Activated CD8-positive, alpha-beta T cell treated with anti-CD3 and anti-CD28 coated beads for 36 hours (primary cell): ENCODE results near the gene NKAIN2. TPM values are rescaled to one million over a fixed set of nuclear protein-coding genes. Genes with fewer than 3 reads are reported as not detected.
"Not testable (repeated sequence)": the region's sequence is repeated elsewhere in the genome, so short reads cannot be mapped to it uniquely, and the experiment has no call there.

Experiments
- ATAC-seq: fragments of 200-7000 bp; cut with Tn5 transposase; one replicate; pipeline ENCODE4 v1.10.0; 2021; ENCODE audit warnings: mild to moderate bottlenecking, moderate library complexity
- CTCF ChIA-PET: fragments of 350-600 bp; sonication (Branson Sonifier 250); formaldehyde crosslinking; loops from one replicate; lab custom pipeline; 2021; ENCODE audit warnings: antibody characterized with exemption; lab: Charles Lee
- POLR2A ChIA-PET: fragments of 350-600 bp; sonication (Branson Sonifier 250); formaldehyde crosslinking; loops from one replicate; lab custom pipeline; 2021; ENCODE audit warnings: antibody characterized with exemption; lab: Charles Lee
- DNase-seq: peaks from one replicate; pipeline ENCODE4 v3.0.0-alpha.2; 2020
- H3K27ac Mint-ChIP-seq: one replicate; pipeline ENCODE4 v1.8.0; 2021; ENCODE audit warnings: mild to moderate bottlenecking, mixed read lengths
- H3K27me3 Mint-ChIP-seq: one replicate; pipeline ENCODE4 v1.8.0; 2021; ENCODE audit warnings: mixed read lengths
- H3K36me3 Mint-ChIP-seq: one replicate; pipeline ENCODE4 v1.8.0; 2021; ENCODE audit warnings: low read depth, mixed read lengths
- H3K4me1 Mint-ChIP-seq: one replicate; pipeline ENCODE4 v1.8.0; 2021; ENCODE audit warnings: low read depth, mixed read lengths
- H3K4me3 Mint-ChIP-seq: one replicate; pipeline ENCODE4 v1.8.0; 2021; ENCODE audit warnings: mild to moderate bottlenecking, moderate library complexity, mixed read lengths
- H3K9me3 Mint-ChIP-seq: one replicate; pipeline ENCODE4 v1.8.0; 2021; ENCODE audit warnings: mixed read lengths
- intact Hi-C: fragments of 100-400 bp; cut with micrococcal nuclease; formaldehyde crosslinking; loops from one replicate; pipeline ENCODE4 v1.10.0; 2022
- total RNA-seq, 2 experiments: library from RNA; stranded (reverse); gene quantifications; one replicate each; pipeline ENCODE4 v1.2.3, GENCODE V29; 2021
- TF ChIP-seq, protein P1 (sequence below): fragments of 200-600 bp; IDR thresholded peaks from one replicate; pipeline ENCODE4 v1.8.0; 2022; ENCODE audit warnings: antibody characterized with exemption, mild to moderate bottlenecking

NKAIN2 gene
- total RNA-seq, 2 experiments from 2014 or later = not detected

DNA sequence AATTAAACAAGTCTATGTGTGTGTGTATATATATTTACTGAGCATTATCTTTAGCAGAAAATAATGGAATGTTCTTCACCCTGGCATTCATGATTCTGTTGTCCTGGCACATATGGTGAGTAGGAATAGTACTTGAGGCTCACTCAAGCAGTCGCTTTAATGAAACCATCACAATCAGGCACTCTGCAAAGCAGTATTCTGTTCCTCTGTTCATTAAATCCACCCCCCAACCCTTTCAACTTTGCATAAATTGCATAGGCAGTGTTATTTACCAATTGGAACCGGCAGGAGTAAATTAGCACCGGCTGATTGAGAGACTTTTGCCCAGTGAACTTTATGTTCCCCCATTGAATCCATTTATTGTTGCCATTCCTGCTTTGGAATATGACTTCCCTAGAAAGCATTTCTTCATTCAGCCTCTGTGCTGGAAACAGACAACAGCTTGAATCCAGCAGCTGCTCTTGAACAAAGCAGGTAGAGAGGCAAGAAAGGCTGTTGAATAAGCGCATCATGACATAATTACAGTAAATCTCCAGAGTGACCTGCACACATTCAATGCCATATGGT, 890.6 kb downstream of the NKAIN2 start:
- ChIA-PET POLR2A (no interaction called here), CTCF (no interaction called here)
- no peaks in the 10 kb centered on the region for H3K36me3 Mint-ChIP-seq
- H3K9me3 Mint-ChIP-seq = no peaks in the 10 kb centered on the region
- no peak for DNase-seq
- H3K27ac Mint-ChIP-seq = no peak overlapping the region
- intact Hi-C loops = no loop called here
- TF ChIP-seq, protein P1, sequence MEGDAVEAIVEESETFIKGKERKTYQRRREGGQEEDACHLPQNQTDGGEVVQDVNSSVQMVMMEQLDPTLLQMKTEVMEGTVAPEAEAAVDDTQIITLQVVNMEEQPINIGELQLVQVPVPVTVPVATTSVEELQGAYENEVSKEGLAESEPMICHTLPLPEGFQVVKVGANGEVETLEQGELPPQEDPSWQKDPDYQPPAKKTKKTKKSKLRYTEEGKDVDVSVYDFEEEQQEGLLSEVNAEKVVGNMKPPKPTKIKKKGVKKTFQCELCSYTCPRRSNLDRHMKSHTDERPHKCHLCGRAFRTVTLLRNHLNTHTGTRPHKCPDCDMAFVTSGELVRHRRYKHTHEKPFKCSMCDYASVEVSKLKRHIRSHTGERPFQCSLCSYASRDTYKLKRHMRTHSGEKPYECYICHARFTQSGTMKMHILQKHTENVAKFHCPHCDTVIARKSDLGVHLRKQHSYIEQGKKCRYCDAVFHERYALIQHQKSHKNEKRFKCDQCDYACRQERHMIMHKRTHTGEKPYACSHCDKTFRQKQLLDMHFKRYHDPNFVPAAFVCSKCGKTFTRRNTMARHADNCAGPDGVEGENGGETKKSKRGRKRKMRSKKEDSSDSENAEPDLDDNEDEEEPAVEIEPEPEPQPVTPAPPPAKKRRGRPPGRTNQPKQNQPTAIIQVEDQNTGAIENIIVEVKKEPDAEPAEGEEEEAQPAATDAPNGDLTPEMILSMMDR = no peak
- no peak overlapping the region for H3K4me3 Mint-ChIP-seq
- no peaks in the 10 kb centered on the region for H3K27me3 Mint-ChIP-seq
- no peaks in the 10 kb centered on the region for H3K4me1 Mint-ChIP-seq
- ATAC-seq = no peak

- ChIA-PET CTCF (no interaction called here), POLR2A (no interaction called here)
- no peaks in the 10 kb centered on the region for H3K36me3 Mint-ChIP-seq
- no peaks in the 10 kb centered on the region for H3K4me1 Mint-ChIP-seq
- intact Hi-C loops = no loop called here
- no peaks in the 10 kb centered on the region for H3K9me3 Mint-ChIP-seq
- TF ChIP-seq, protein P1 = no peak
- DNase-seq (no peak), ATAC-seq (no peak)
- H3K27ac Mint-ChIP-seq = no peak overlapping the region
- no peaks in the 10 kb centered on the region for H3K27me3 Mint-ChIP-seq
- no peak overlapping the region for H3K4me3 Mint-ChIP-seq
Measured at GRCh38 chr6:124699038-124699437, 895.4 kb downstream of the NKAIN2 start.

- H3K4me3 Mint-ChIP-seq = no peak overlapping the region
- POLR2A ChIA-PET = no interaction called here
- TF ChIP-seq, protein P1 = no peak
- intact Hi-C loops = no loop called here
- no peaks in the 10 kb centered on the region for H3K36me3 Mint-ChIP-seq
- ATAC-seq (no peak), DNase-seq (no peak)
- no peaks in the 10 kb centered on the region for H3K4me1 Mint-ChIP-seq
- no peaks in the 10 kb centered on the region for H3K9me3 Mint-ChIP-seq
- no peak overlapping the region for H3K27ac Mint-ChIP-seq
- CTCF ChIA-PET = no interaction called here
- H3K27me3 Mint-ChIP-seq = no peaks in the 10 kb centered on the region
Measured at GRCh38 chr6:124703541-124703940, 899.9 kb downstream of the NKAIN2 start.

- ATAC-seq, DNase-seq, H3K36me3 Mint-ChIP-seq, H3K4me1 Mint-ChIP-seq, H3K27ac Mint-ChIP-seq, POLR2A ChIA-PET, H3K4me3 Mint-ChIP-seq, intact Hi-C loops, CTCF ChIA-PET, H3K9me3 Mint-ChIP-seq, H3K27me3 Mint-ChIP-seq: not testable (repeated sequence)
Measured at GRCh38 chr6:124712532-124712931, 908.9 kb downstream of the NKAIN2 start.

DNA sequence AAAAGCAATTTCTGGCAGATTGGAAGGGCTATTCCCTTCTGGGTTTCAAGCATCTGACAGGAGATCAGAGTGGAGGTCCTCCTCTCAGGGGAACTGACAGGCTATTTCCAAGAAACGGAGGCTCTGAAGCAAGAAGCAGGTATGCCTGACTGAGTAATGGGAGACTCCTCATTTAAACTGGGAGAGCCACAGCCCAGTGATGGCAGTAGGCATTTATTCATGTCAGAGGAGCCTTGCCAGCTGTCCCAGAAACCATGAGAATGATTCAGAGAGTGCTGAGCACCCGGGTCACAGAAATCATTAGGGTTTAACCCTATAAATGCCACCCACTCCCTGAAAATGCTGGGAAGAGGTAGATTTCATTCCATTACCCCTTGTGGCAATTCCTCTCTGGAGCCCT, 911.1 kb downstream of the NKAIN2 start:
- ATAC-seq = no peak
- intact Hi-C loops = no loop called here
- DNase-seq = no peak
- CTCF ChIA-PET = no interaction called here
- peaks cover 2% of the 10 kb centered on the region for H3K27me3 Mint-ChIP-seq
- no peak overlapping the region for H3K4me3 Mint-ChIP-seq
- no peaks in the 10 kb centered on the region for H3K9me3 Mint-ChIP-seq
- TF ChIP-seq, protein P1 = no peak
- no peaks in the 10 kb centered on the region for H3K36me3 Mint-ChIP-seq
- POLR2A ChIA-PET = no interaction called here
- no peaks in the 10 kb centered on the region for H3K4me1 Mint-ChIP-seq
- H3K27ac Mint-ChIP-seq = no peak overlapping the region

DNA sequence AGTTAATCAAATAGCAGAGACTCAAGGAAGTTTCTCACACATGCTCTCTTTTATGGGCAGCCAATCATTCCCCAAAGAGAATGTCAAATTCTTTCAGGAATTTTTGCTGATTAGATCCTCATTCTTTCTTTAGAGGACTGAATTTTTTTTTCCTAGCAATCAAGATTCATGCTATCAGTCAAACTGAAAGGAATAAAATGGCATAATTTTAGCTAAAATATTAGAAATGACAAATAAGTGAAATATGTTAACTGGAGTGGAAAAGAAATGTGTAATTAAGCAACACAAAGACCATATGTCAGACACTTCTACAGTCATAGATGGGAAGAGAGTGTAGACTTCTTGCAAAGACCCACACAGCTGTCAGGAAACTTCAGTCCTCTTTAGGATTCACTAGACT, 916.2 kb downstream of the NKAIN2 start:
- DNase-seq = no peak
- H3K27me3 Mint-ChIP-seq = peaks cover 2% of the 10 kb centered on the region
- peaks cover 1% of the 10 kb centered on the region for H3K9me3 Mint-ChIP-seq
- intact Hi-C loops = no loop called here
- no peaks in the 10 kb centered on the region for H3K36me3 Mint-ChIP-seq
- POLR2A ChIA-PET = no interaction called here
- ATAC-seq = no peak
- TF ChIP-seq, protein P1 = no peak
- CTCF ChIA-PET = no interaction called here
- H3K4me3 Mint-ChIP-seq = no peak overlapping the region
- no peak overlapping the region for H3K27ac Mint-ChIP-seq
- H3K4me1 Mint-ChIP-seq = no peaks in the 10 kb centered on the region
